ENCODE measurements around the gene CHRNB1. TPM values are rescaled to one million over a fixed set of nuclear protein-coding genes. Genes with fewer than 3 reads are reported as not detected.

Gene CHRNB1
- total and polyA plus RNA-seq, 2 donors, result 12.9 to 18.5 TPM

DNA sequence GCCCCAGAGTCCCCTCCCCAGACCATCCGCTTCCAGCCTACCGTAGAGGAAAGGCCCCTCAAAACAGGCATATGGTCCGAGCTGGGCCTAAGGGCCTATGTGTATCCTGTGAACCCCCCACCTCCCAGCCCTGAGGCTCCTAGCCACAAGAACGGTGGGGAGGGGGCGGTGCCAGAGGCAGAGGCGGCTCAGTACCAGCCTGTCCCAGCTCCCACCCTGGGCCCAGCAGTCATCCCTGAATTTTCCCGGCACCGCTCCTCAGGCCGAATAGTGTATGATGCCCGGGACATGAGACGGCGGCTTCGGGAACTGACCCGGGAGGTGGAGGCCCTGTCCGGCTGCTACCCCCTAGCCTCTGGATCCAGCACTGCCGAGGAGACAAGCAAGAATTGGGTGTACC, 23.7 kb upstream of the CHRNB1 start:
- no peak overlapping the region for H3K4me3 ChIP-seq (ENCODE audit: low read length in 2 of 2)
- no peaks in the 10 kb centered on the region for H3K36me3 ChIP-seq (ENCODE audit: control insufficient read depth in 2 of 2, insufficient read depth in 2 of 2, low read length in 1 of 2)
- no peaks in the 10 kb centered on the region for H3K4me1 ChIP-seq (ENCODE audit: control insufficient read depth in 2 of 2, insufficient read depth in 2 of 2, low read length in 2 of 2)
- H3K27me3 ChIP-seq (ENCODE audit: control insufficient read depth in 2 of 2, insufficient read depth in 1 of 2, low read length in 1 of 2), result peaks cover 0 to 3% of the 10 kb centered on the region in 2 donors
- H3K27ac ChIP-seq (ENCODE audit: low read depth in 1 of 2, low read length in 1 of 2), result no peak overlapping the region
- no peak for DNase-seq (ENCODE audit: low read depth in 6 of 9, low spot score in 9 of 9)
- H3K9me3 ChIP-seq (ENCODE audit: control insufficient read depth in 2 of 2, insufficient read depth in 1 of 2, low read length in 1 of 2), result no peaks in the 10 kb centered on the region
- WGBS, result 97% methylated on average over 16 of the region's 16 CpGs

- Histone ChIP-seq H3K4me1 (ENCODE audit: control insufficient read depth in 2 of 2, insufficient read depth in 2 of 2, low read length in 2 of 2) (no peaks in the 10 kb centered on the region), H3K27me3 (ENCODE audit: control insufficient read depth in 2 of 2, insufficient read depth in 1 of 2, low read length in 1 of 2) (peaks cover 0 to 3% of the 10 kb centered on the region in 2 donors), H3K36me3 (ENCODE audit: control insufficient read depth in 2 of 2, insufficient read depth in 2 of 2, low read length in 1 of 2) (no peaks in the 10 kb centered on the region), H3K9me3 (ENCODE audit: control insufficient read depth in 2 of 2, insufficient read depth in 1 of 2, low read length in 1 of 2) (no peaks in the 10 kb centered on the region), H3K4me3 (ENCODE audit: low read length in 2 of 2) (no peak overlapping the region), H3K27ac (ENCODE audit: low read depth in 1 of 2, low read length in 1 of 2) (no peak overlapping the region)
- WGBS, result 92% methylated on average over 4 of the region's 4 CpGs
- no peak for DNase-seq (ENCODE audit: low read depth in 6 of 9, low spot score in 9 of 9)
Observed at GRCh38 chr17:7423679-7424078, 21.2 kb upstream of the CHRNB1 start.

DNA sequence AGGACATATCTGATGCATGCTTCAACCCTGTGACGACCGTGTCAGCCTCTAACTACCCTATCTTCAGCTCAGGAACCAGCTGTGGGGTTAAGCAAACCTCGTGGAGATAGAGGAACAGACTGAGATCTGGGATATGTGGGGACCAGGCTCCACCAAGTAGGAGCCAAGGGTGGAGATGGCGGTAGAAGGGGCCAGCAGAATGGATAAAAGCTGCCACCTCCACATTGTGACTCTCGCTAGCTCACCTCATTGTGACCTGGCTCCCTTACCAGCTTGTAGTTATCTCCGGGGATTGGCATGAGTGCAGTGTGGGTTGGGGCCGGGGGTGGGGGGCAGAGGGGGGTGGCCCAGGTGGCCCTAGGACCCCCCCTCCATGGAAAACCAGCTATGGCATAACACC, 19.5 kb upstream of the CHRNB1 start, which contains the start of gene SPEM2:
Gene SPEM2 (plus strand): TSS at position 301 of the 400 bp plus-strand sequence. CDS start 73 bp downstream, at position 374.
- Histone ChIP-seq H3K4me1 (ENCODE audit: control insufficient read depth in 2 of 2, insufficient read depth in 2 of 2, low read length in 2 of 2) (no peaks in the 10 kb centered on the region), H3K9me3 (ENCODE audit: control insufficient read depth in 2 of 2, insufficient read depth in 1 of 2, low read length in 1 of 2) (no peaks in the 10 kb centered on the region), H3K4me3 (ENCODE audit: low read length in 2 of 2) (no peak within 1 kb of the TSS), H3K36me3 (ENCODE audit: control insufficient read depth in 2 of 2, insufficient read depth in 2 of 2, low read length in 1 of 2) (no peaks in the 10 kb centered on the region), H3K27me3 (ENCODE audit: control insufficient read depth in 2 of 2, insufficient read depth in 1 of 2, low read length in 1 of 2) (peaks cover 0 to 6% of the 10 kb centered on the region in 2 donors), H3K27ac (ENCODE audit: low read depth in 1 of 2, low read length in 1 of 2) (no peak within 1 kb of the TSS)
- WGBS, result 88% methylated on average over 7 of the region's 7 CpGs
- no peak for DNase-seq (ENCODE audit: low read depth in 6 of 9, low spot score in 9 of 9)

GRCh38 chr17:7425756-7426155, 19.1 kb upstream of the CHRNB1 start:
- H3K36me3 ChIP-seq (ENCODE audit: control insufficient read depth in 2 of 2, insufficient read depth in 2 of 2, low read length in 1 of 2), result no peaks in the 10 kb centered on the region
- peaks cover 0 to 6% of the 10 kb centered on the region in 2 donors for H3K27me3 ChIP-seq (ENCODE audit: control insufficient read depth in 2 of 2, insufficient read depth in 1 of 2, low read length in 1 of 2)
- DNase-seq (ENCODE audit: low read depth in 6 of 9, low spot score in 9 of 9), result no peak
- H3K4me1 ChIP-seq (ENCODE audit: control insufficient read depth in 2 of 2, insufficient read depth in 2 of 2, low read length in 2 of 2), result no peaks in the 10 kb centered on the region
- H3K4me3 ChIP-seq (ENCODE audit: low read length in 2 of 2), result no peak overlapping the region
- 91% methylated on average over 8 of the region's 8 CpGs for WGBS
- H3K27ac ChIP-seq (ENCODE audit: low read depth in 1 of 2, low read length in 1 of 2), result no peak overlapping the region
- no peaks in the 10 kb centered on the region for H3K9me3 ChIP-seq (ENCODE audit: control insufficient read depth in 2 of 2, insufficient read depth in 1 of 2, low read length in 1 of 2)

GRCh38 chr17:7426203-7426863, 18.5 kb upstream of the CHRNB1 start:
- no peak for DNase-seq (ENCODE audit: low read depth in 6 of 9, low spot score in 9 of 9)
- Histone ChIP-seq H3K27ac (ENCODE audit: low read depth in 1 of 2, low read length in 1 of 2) (no peak overlapping the region), H3K36me3 (ENCODE audit: control insufficient read depth in 2 of 2, insufficient read depth in 2 of 2, low read length in 1 of 2) (no peaks in the 10 kb centered on the region), H3K4me3 (ENCODE audit: low read length in 2 of 2) (no peak overlapping the region), H3K27me3 (ENCODE audit: control insufficient read depth in 2 of 2, insufficient read depth in 1 of 2, low read length in 1 of 2) (peaks cover 0 to 6% of the 10 kb centered on the region in 2 donors), H3K9me3 (ENCODE audit: control insufficient read depth in 2 of 2, insufficient read depth in 1 of 2, low read length in 1 of 2) (no peaks in the 10 kb centered on the region), H3K4me1 (ENCODE audit: control insufficient read depth in 2 of 2, insufficient read depth in 2 of 2, low read length in 2 of 2) (no peaks in the 10 kb centered on the region)
- WGBS, result 96% methylated on average over 33 of the region's 33 CpGs

GRCh38 chr17:7426896-7427489, 17.9 kb upstream of the CHRNB1 start:
- Histone ChIP-seq H3K36me3 (ENCODE audit: control insufficient read depth in 2 of 2, insufficient read depth in 2 of 2, low read length in 1 of 2) (no peaks in the 10 kb centered on the region), H3K27ac (ENCODE audit: low read depth in 1 of 2, low read length in 1 of 2) (no peak overlapping the region), H3K27me3 (ENCODE audit: control insufficient read depth in 2 of 2, insufficient read depth in 1 of 2, low read length in 1 of 2) (peaks cover 0 to 6% of the 10 kb centered on the region in 2 donors), H3K9me3 (ENCODE audit: control insufficient read depth in 2 of 2, insufficient read depth in 1 of 2, low read length in 1 of 2) (no peaks in the 10 kb centered on the region), H3K4me1 (ENCODE audit: control insufficient read depth in 2 of 2, insufficient read depth in 2 of 2, low read length in 2 of 2) (no peaks in the 10 kb centered on the region), H3K4me3 (ENCODE audit: low read length in 2 of 2) (no peak overlapping the region)
- DNase-seq (ENCODE audit: low read depth in 6 of 9, low spot score in 9 of 9), result no peak
- 97% methylated on average over 29 of the region's 29 CpGs for WGBS

- no peak for DNase-seq (ENCODE audit: low read depth in 6 of 9, low spot score in 9 of 9)
- Histone ChIP-seq H3K27ac (ENCODE audit: low read depth in 1 of 2, low read length in 1 of 2) (no peak overlapping the region), H3K4me3 (ENCODE audit: low read length in 2 of 2) (no peak overlapping the region), H3K4me1 (ENCODE audit: control insufficient read depth in 2 of 2, insufficient read depth in 2 of 2, low read length in 2 of 2) (no peaks in the 10 kb centered on the region), H3K27me3 (ENCODE audit: control insufficient read depth in 2 of 2, insufficient read depth in 1 of 2, low read length in 1 of 2) (peaks cover 0 to 6% of the 10 kb centered on the region in 2 donors), H3K9me3 (ENCODE audit: control insufficient read depth in 2 of 2, insufficient read depth in 1 of 2, low read length in 1 of 2) (no peaks in the 10 kb centered on the region), H3K36me3 (ENCODE audit: control insufficient read depth in 2 of 2, insufficient read depth in 2 of 2, low read length in 1 of 2) (no peaks in the 10 kb centered on the region)
- WGBS, result 96% methylated on average over 7 of the region's 7 CpGs
Observed at GRCh38 chr17:7427549-7427948, 17.3 kb upstream of the CHRNB1 start.

DNA sequence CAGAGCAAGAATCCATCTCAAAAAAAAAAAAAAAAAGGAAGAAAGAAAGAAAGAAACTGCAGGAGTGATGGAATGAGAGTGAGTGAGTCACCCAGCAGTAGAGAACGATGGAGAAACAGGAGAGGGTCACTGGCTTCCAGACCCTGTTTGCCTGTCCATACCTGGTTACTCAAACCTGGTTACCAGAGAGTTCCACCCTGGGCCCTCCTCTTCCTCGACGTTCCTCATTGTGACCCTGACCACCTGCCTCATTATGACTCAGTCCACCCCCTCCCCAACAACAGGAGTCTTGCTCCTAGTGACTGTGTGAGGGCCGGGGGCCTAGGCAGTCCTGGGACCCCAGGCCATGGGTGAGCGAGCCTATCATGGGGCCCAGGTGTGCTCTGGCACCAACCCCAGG, 16.3 kb upstream of the CHRNB1 start, which contains the start of gene SPEM3:
Gene SPEM3 (plus strand): TSS at position 301 of the 400 bp plus-strand sequence. CDS start 46 bp downstream, at position 347.
- Histone ChIP-seq H3K4me1 (ENCODE audit: control insufficient read depth in 2 of 2, insufficient read depth in 2 of 2, low read length in 2 of 2) (no peaks in the 10 kb centered on the region), H3K27ac (ENCODE audit: low read depth in 1 of 2, low read length in 1 of 2) (no peak within 1 kb of the TSS), H3K36me3 (ENCODE audit: control insufficient read depth in 2 of 2, insufficient read depth in 2 of 2, low read length in 1 of 2) (no peaks in the 10 kb centered on the region), H3K4me3 (ENCODE audit: low read length in 2 of 2) (no peak within 1 kb of the TSS), H3K9me3 (ENCODE audit: control insufficient read depth in 2 of 2, insufficient read depth in 1 of 2, low read length in 1 of 2) (no peaks in the 10 kb centered on the region), H3K27me3 (ENCODE audit: control insufficient read depth in 2 of 2, insufficient read depth in 1 of 2, low read length in 1 of 2) (peaks cover 0 to 6% of the 10 kb centered on the region in 2 donors)
- DNase-seq (ENCODE audit: low read depth in 6 of 9, low spot score in 9 of 9), result no peak
- WGBS, result 91% methylated on average over 5 of the region's 5 CpGs

DNA sequence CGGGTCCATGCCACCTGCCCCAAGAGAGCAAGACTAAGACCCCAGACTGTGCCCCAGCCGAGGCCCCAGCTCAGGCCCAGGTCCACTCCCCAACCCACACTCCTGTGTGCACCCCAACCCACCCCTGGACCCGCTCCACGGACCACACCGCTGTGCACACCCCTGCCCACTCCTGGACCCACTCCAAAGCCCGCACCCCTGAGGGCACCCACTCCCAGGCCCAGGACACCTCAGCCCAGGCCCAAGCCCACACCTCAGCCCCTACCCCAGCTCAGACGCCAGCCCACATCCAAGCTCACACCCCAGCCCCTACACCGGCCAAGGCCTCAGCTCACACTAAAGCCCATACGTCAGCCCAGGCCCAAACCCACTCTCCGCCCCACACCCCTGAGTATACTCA, 15.1 kb upstream of the CHRNB1 start:
- Histone ChIP-seq H3K4me1 (ENCODE audit: control insufficient read depth in 2 of 2, insufficient read depth in 2 of 2, low read length in 2 of 2) (no peaks in the 10 kb centered on the region), H3K27ac (ENCODE audit: low read depth in 1 of 2, low read length in 1 of 2) (no peak overlapping the region), H3K36me3 (ENCODE audit: control insufficient read depth in 2 of 2, insufficient read depth in 2 of 2, low read length in 1 of 2) (no peaks in the 10 kb centered on the region), H3K27me3 (ENCODE audit: control insufficient read depth in 2 of 2, insufficient read depth in 1 of 2, low read length in 1 of 2) (peaks cover 0 to 6% of the 10 kb centered on the region in 2 donors), H3K9me3 (ENCODE audit: control insufficient read depth in 2 of 2, insufficient read depth in 1 of 2, low read length in 1 of 2) (no peaks in the 10 kb centered on the region), H3K4me3 (ENCODE audit: low read length in 2 of 2) (no peak overlapping the region)
- 97% methylated on average over 10 of the region's 10 CpGs for WGBS
- no peak for DNase-seq (ENCODE audit: low read depth in 6 of 9, low spot score in 9 of 9)
